Measurements from ENCODE around the gene SPATA21. TPM values are rescaled to one million over a fixed set of nuclear protein-coding genes. Genes with fewer than 3 reads are reported as not detected.

Gene SPATA21
- total and polyA plus RNA-seq, 2 experiments from 2014 or later = 2.6 TPM; not detected in 1

DNA sequence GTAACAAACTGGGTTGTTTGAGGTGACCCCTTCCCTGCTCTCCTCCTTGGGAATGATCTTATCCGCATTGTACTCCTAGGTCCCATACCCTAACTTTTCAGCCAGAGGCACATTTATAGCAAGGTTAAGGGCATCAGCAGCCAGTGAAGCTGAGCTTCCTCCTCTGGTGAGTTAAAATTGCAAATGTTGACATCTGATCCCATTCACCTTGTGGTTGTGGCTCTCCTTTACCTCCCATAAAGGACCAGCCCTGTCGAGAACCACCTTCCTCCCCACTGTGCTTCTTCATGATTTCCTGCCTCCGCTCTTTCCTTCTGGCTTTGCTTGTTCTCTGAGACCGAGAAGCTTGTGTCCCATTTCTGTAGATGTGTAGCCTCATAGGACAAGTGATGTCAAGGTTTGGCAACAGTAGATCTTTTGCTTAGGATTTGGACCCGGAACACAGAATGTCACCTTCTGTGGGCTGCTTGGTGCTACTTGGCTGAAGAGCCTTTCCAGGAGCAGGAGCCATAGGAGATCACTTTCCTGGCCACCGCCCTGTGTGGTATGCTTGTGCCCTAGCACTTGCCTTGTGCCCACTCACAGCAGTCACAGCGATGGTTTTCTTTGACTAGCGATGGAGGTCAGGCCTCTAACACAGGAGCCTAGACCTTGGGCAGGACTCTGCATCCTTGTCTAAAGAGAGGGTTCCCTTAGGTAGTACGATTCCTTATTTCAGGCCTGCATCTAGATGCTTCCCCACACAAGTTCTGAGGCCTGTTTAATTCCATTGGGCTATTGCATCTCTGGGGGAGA, 51.4 kb downstream of the SPATA21 start:
- H3K79me2 ChIP-seq (replicated peaks; ENCODE audit: insufficient read depth) = peaks cover 98% of the 10 kb centered on the region
- H3K27ac Mint-ChIP-seq = peak overlapping the region; percentile 9; the same call in 1 of the 2 replicates

More for the DNA sequence above, 51.4 kb downstream of the SPATA21 start:
- no peaks in the 10 kb centered on the region for H3K9me2 ChIP-seq (ENCODE audit: insufficient read depth)
- no peaks in the 10 kb centered on the region for H3K9me3 Mint-ChIP-seq
- peak overlapping the region; percentile 46 for H3K4me2 ChIP-seq
- no peaks in the 10 kb centered on the region for H3K27me3 ChIP-seq (ENCODE audit: insufficient read depth)
- 0 out of 2 replicates have a peak overlapping the region, but pooled peaks have one; percentile 18 for H3K4me3 ChIP-seq
- H3K4me1 ChIP-seq (ENCODE audit: insufficient read depth) = peaks cover 25% of the 10 kb centered on the region
- H4K20me1 ChIP-seq (replicated peaks; ENCODE audit: insufficient read depth) = peaks cover 86% of the 10 kb centered on the region
- no peak overlapping the region for H2AFZ ChIP-seq
- H3K27ac ChIP-seq (ENCODE audit: low read depth) = no peak overlapping the region
- peak; percentile 46 for DNase-seq (ENCODE audit: low spot score)
- H3F3A ChIP-seq (replicated peaks; ENCODE audit: low read depth) = no peaks in the 10 kb centered on the region
- TF ChIP-seq, protein P1, sequence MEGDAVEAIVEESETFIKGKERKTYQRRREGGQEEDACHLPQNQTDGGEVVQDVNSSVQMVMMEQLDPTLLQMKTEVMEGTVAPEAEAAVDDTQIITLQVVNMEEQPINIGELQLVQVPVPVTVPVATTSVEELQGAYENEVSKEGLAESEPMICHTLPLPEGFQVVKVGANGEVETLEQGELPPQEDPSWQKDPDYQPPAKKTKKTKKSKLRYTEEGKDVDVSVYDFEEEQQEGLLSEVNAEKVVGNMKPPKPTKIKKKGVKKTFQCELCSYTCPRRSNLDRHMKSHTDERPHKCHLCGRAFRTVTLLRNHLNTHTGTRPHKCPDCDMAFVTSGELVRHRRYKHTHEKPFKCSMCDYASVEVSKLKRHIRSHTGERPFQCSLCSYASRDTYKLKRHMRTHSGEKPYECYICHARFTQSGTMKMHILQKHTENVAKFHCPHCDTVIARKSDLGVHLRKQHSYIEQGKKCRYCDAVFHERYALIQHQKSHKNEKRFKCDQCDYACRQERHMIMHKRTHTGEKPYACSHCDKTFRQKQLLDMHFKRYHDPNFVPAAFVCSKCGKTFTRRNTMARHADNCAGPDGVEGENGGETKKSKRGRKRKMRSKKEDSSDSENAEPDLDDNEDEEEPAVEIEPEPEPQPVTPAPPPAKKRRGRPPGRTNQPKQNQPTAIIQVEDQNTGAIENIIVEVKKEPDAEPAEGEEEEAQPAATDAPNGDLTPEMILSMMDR (conservative IDR thresholded peaks at IDR 0.05; ENCODE audit: low read depth in 2 of 2) = no peak
- TF ChIP-seq POLR2AphosphoS5 (IDR thresholded peaks at IDR 0.05; ENCODE audit: low read depth) (no peak), EZH2phosphoT487 (IDR thresholded peaks at IDR 0.05; ENCODE audit: unreplicated experiment) (no peak), ZNF331 (CRISPR knock-in tag; IDR thresholded peaks at IDR 0.05; ENCODE audit: low read depth) (no peak), ZNF114 (CRISPR knock-in tag; IDR thresholded peaks at IDR 0.05) (no peak), JUNB (IDR thresholded peaks at IDR 0.05; ENCODE audit: unreplicated experiment) (no peak)
- TF ChIP-seq, protein P2, sequence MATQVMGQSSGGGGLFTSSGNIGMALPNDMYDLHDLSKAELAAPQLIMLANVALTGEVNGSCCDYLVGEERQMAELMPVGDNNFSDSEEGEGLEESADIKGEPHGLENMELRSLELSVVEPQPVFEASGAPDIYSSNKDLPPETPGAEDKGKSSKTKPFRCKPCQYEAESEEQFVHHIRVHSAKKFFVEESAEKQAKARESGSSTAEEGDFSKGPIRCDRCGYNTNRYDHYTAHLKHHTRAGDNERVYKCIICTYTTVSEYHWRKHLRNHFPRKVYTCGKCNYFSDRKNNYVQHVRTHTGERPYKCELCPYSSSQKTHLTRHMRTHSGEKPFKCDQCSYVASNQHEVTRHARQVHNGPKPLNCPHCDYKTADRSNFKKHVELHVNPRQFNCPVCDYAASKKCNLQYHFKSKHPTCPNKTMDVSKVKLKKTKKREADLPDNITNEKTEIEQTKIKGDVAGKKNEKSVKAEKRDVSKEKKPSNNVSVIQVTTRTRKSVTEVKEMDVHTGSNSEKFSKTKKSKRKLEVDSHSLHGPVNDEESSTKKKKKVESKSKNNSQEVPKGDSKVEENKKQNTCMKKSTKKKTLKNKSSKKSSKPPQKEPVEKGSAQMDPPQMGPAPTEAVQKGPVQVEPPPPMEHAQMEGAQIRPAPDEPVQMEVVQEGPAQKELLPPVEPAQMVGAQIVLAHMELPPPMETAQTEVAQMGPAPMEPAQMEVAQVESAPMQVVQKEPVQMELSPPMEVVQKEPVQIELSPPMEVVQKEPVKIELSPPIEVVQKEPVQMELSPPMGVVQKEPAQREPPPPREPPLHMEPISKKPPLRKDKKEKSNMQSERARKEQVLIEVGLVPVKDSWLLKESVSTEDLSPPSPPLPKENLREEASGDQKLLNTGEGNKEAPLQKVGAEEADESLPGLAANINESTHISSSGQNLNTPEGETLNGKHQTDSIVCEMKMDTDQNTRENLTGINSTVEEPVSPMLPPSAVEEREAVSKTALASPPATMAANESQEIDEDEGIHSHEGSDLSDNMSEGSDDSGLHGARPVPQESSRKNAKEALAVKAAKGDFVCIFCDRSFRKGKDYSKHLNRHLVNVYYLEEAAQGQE (IDR thresholded peaks at IDR 0.05; ENCODE audit: unreplicated experiment) = no peak
- TF ChIP-seq, protein P3, sequence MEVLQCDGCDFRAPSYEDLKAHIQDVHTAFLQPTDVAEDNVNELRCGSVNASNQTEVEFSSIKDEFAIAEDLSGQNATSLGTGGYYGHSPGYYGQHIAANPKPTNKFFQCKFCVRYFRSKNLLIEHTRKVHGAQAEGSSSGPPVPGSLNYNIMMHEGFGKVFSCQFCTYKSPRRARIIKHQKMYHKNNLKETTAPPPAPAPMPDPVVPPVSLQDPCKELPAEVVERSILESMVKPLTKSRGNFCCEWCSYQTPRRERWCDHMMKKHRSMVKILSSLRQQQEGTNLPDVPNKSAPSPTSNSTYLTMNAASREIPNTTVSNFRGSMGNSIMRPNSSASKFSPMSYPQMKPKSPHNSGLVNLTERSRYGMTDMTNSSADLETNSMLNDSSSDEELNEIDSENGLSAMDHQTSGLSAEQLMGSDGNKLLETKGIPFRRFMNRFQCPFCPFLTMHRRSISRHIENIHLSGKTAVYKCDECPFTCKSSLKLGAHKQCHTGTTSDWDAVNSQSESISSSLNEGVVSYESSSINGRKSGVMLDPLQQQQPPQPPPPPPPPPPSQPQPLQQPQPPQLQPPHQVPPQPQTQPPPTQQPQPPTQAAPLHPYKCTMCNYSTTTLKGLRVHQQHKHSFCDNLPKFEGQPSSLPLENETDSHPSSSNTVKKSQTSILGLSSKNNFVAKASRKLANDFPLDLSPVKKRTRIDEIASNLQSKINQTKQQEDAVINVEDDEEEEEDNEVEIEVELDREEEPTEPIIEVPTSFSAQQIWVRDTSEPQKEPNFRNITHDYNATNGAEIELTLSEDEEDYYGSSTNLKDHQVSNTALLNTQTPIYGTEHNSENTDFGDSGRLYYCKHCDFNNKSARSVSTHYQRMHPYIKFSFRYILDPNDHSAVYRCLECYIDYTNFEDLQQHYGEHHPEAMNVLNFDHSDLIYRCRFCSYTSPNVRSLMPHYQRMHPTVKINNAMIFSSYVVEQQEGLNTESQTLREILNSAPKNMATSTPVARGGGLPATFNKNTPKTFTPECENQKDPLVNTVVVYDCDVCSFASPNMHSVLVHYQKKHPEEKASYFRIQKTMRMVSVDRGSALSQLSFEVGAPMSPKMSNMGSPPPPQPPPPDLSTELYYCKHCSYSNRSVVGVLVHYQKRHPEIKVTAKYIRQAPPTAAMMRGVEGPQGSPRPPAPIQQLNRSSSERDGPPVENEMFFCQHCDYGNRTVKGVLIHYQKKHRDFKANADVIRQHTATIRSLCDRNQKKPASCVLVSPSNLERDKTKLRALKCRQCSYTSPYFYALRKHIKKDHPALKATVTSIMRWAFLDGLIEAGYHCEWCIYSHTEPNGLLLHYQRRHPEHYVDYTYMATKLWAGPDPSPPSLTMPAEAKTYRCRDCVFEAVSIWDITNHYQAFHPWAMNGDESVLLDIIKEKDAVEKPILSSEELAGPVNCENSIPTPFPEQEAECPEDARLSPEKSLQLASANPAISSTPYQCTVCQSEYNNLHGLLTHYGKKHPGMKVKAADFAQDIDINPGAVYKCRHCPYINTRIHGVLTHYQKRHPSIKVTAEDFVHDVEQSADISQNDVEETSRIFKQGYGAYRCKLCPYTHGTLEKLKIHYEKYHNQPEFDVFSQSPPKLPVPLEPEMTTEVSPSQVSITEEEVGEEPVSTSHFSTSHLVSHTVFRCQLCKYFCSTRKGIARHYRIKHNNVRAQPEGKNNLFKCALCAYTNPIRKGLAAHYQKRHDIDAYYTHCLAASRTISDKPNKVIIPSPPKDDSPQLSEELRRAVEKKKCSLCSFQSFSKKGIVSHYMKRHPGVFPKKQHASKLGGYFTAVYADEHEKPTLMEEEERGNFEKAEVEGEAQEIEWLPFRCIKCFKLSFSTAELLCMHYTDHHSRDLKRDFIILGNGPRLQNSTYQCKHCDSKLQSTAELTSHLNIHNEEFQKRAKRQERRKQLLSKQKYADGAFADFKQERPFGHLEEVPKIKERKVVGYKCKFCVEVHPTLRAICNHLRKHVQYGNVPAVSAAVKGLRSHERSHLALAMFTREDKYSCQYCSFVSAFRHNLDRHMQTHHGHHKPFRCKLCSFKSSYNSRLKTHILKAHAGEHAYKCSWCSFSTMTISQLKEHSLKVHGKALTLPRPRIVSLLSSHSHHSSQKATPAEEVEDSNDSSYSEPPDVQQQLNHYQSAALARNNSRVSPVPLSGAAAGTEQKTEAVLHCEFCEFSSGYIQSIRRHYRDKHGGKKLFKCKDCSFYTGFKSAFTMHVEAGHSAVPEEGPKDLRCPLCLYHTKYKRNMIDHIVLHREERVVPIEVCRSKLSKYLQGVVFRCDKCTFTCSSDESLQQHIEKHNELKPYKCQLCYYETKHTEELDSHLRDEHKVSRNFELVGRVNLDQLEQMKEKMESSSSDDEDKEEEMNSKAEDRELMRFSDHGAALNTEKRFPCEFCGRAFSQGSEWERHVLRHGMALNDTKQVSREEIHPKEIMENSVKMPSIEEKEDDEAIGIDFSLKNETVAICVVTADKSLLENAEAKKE (CRISPR knock-in tag; IDR thresholded peaks at IDR 0.05) = no peak
- TF ChIP-seq, protein P4, sequence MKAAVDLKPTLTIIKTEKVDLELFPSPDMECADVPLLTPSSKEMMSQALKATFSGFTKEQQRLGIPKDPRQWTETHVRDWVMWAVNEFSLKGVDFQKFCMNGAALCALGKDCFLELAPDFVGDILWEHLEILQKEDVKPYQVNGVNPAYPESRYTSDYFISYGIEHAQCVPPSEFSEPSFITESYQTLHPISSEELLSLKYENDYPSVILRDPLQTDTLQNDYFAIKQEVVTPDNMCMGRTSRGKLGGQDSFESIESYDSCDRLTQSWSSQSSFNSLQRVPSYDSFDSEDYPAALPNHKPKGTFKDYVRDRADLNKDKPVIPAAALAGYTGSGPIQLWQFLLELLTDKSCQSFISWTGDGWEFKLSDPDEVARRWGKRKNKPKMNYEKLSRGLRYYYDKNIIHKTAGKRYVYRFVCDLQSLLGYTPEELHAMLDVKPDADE (IDR thresholded peaks at IDR 0.05) = no peak
- peak; percentile 83 for ATAC-seq
- H3K4me3 Mint-ChIP-seq = peak overlapping the region; percentile 10; the same call in 2 of the 3 replicates
- peaks cover 4% of the 10 kb centered on the region; the same call in 1 of the 3 replicates for H3K36me3 Mint-ChIP-seq (ENCODE audit: low read depth)
- peaks cover 1% of the 10 kb centered on the region for H3K27me3 Mint-ChIP-seq (ENCODE audit: insufficient read depth, low read depth, poor library complexity)
- H3K4me1 Mint-ChIP-seq = peaks cover 42% of the 10 kb centered on the region
- no peaks in the 10 kb centered on the region for H3K36me3 ChIP-seq (ENCODE audit: insufficient read depth)
